Stomach (tissue), 4 donors: Measurements from ENCODE around the gene UHRF1.

Source experiments
- POLR2A ChIP-seq, 4 donors: fragments of 450-650 bp; IDR thresholded peaks; one replicate each; pipeline ENCODE4 v1.6.1; 2016; ENCODE audit warnings: antibody characterized with exemption in 4 of 4, control low read depth in 2 of 4, mild to moderate bottlenecking in 1 of 4, moderate library complexity in 1 of 4
- TF ChIP-seq, protein P1 (sequence below), 7 experiments: fragments of 450-650 bp in 4 of 7; fragments of 200-600 bp in 3 of 7; sonication (generic) in 3 of 7; IDR thresholded peaks; one replicate each; pipeline ENCODE4 v1.5.1; 2016 to 2019; ENCODE audit warnings: antibody characterized with exemption in 7 of 7, control low read depth in 2 of 7, mild to moderate bottlenecking in 1 of 7

DNA sequence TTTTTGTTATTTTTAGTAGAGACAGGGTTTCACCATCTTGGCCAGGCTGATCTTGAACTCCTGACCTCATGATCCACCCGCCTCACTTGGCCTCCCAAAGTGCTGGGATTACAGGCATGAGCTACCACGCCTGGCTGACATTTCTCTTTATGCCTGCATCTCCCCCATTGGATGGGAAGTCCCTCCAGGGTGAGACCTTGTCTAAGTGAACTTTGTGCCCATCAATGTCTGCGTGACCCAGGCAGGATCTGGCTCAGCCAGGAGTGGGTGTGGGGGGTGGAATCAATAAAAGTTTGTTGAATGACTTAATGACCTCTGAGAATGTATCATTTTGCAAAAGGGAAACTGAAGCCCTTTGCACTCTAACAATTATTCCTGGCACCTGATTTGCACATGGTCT is 4.8 kb upstream of the UHRF1 start:
- TF ChIP-seq, protein P1, sequence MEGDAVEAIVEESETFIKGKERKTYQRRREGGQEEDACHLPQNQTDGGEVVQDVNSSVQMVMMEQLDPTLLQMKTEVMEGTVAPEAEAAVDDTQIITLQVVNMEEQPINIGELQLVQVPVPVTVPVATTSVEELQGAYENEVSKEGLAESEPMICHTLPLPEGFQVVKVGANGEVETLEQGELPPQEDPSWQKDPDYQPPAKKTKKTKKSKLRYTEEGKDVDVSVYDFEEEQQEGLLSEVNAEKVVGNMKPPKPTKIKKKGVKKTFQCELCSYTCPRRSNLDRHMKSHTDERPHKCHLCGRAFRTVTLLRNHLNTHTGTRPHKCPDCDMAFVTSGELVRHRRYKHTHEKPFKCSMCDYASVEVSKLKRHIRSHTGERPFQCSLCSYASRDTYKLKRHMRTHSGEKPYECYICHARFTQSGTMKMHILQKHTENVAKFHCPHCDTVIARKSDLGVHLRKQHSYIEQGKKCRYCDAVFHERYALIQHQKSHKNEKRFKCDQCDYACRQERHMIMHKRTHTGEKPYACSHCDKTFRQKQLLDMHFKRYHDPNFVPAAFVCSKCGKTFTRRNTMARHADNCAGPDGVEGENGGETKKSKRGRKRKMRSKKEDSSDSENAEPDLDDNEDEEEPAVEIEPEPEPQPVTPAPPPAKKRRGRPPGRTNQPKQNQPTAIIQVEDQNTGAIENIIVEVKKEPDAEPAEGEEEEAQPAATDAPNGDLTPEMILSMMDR (IDR thresholded peaks at IDR 0.05): no peak
- no peak for TF ChIP-seq POLR2A (IDR thresholded peaks at IDR 0.05)
